Uterus (tissue), 4 donors: Measurements from ENCODE around the gene GALNT5. TPM values are rescaled to one million over a fixed set of nuclear protein-coding genes. Genes with fewer than 3 reads are reported as not detected.
A peak's percentile ranks its signal among the peaks of the same experiment; 100 is the strongest.

Experiments used
- DNase-seq, 2 donors: peaks; one replicate each; pipeline ENCODE4 v3.0.0-alpha.2; 2019 to 2020
- H3K27ac ChIP-seq, 2 donors: fragments of 200-600 bp; sonication (generic); 1 replicate in 1 of 2; 2 replicates in 1 of 2; pipeline ENCODE4 v1.5.1; 2016 to 2018
- H3K27me3 ChIP-seq, 2 donors: fragments of 200-600 bp; sonication (generic); one replicate each; pipeline ENCODE4 v1.5.1; 2018 to 2019; ENCODE audit warnings: control low read depth in 1 of 2
- H3K36me3 ChIP-seq, 2 donors: fragments of 200-600 bp; sonication (generic); one replicate each; pipeline ENCODE4 v1.5.1; 2019; ENCODE audit warnings: control low read depth in 1 of 2
- H3K4me1 ChIP-seq, 2 donors: fragments of 200-600 bp; sonication (generic); one replicate each; pipeline ENCODE4 v1.5.1; 2018 to 2019; ENCODE audit warnings: control low read depth in 1 of 2
- H3K4me3 ChIP-seq, 2 donors: fragments of 200-600 bp; sonication (generic); 1 replicate in 1 of 2; 2 replicates in 1 of 2; pipeline ENCODE4 v1.5.1; 2018 to 2019; ENCODE audit warnings: mild to moderate bottlenecking in 1 of 2
- H3K9me3 ChIP-seq, 2 donors: fragments of 200-600 bp; sonication (generic); one replicate each; pipeline ENCODE4 v1.5.1; 2019; ENCODE audit warnings: control low read depth in 1 of 2
- POLR2A ChIP-seq, 2 donors: fragments of 450-650 bp; IDR thresholded peaks; one replicate each; pipeline ENCODE4 v1.6.1; 2016; ENCODE audit warnings: antibody characterized with exemption in 2 of 2, mild to moderate bottlenecking in 1 of 2, moderate library complexity in 1 of 2
- intact Hi-C: fragments of 100-400 bp; cut with DNase I; formaldehyde crosslinking; loops from one replicate; pipeline ENCODE4 v1.15.1; 2023; ENCODE audit warnings: low total_unique reads
- total RNA-seq, 4 donors: library from RNA; depleted of rRNA in 3 of 4; stranded (reverse); fragments of >200 nt in 3 of 4; gene quantifications; one replicate each; pipeline versions ENCODE4 v1.1.0 to v1.2.4, GENCODE V29; 2014 to 2023
- TF ChIP-seq, protein P1 (sequence below), 4 experiments: fragments of 200-600 bp in 2 of 4; fragments of 450-650 bp in 2 of 4; sonication (generic) in 2 of 4; IDR thresholded peaks; one replicate each; pipeline ENCODE4 v1.5.1; 2016 to 2019; ENCODE audit warnings: antibody characterized with exemption in 4 of 4, mild to moderate bottlenecking in 2 of 4, moderate library complexity in 1 of 4
- donor health status: DM: yes; HTN: yes; CAD: no.

GALNT5 gene
- total RNA-seq, 4 donors from 2014 or later = 0.26 to 8.1 TPM; not detected in 2

DNA sequence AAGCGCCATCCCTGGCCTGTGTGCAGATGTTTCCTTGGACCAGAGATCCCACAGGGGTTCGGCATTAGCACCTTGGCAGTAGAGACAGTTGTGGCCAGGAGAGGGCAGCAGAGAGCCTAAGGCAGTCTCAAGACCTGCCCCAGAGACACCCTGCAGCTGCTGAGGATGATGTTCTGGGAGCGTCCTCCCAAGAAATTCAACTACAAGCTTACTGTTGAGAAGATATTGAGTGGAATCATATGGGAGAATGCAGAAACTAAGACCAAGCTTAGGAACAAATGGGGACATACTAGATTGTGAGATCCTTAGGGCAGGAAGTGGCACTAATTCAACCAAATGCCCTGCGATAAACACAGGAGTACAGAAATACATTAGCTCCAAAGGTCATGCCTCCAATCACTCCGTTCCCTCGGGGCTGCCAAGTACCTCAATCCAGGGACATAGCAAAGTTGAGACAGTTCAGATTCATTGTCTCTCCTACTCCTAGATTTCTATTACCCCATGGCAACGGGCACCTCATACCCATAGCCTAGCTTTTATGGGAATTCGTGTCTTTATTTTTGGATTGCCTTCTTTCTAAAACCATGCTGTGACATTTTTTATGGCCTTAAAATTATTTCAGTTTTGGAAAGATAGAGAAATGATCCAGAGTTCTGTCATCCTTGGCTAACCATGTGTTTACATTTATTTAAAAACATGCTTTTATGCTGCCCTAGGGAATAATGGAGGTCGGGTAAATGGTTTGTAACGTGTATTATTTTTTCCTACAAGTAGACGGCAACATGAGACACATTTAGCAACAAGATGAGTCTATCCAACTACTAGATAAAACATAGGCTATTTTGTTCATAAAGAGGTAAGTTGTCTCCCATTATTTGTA is 70.4 kb downstream of the GALNT5 start:
- Histone ChIP-seq H3K27me3 (no peaks in the 10 kb centered on the region), H3K36me3 (no peaks in the 10 kb centered on the region), H3K4me1 (no peaks in the 10 kb centered on the region), H3K27ac (no peak overlapping the region), H3K4me3 (no peak overlapping the region), H3K9me3 (no peaks in the 10 kb centered on the region)
- peak; percentile 53 to 55 for DNase-seq
- TF ChIP-seq POLR2A (IDR thresholded peaks at IDR 0.05) = no peak
- TF ChIP-seq, protein P1, sequence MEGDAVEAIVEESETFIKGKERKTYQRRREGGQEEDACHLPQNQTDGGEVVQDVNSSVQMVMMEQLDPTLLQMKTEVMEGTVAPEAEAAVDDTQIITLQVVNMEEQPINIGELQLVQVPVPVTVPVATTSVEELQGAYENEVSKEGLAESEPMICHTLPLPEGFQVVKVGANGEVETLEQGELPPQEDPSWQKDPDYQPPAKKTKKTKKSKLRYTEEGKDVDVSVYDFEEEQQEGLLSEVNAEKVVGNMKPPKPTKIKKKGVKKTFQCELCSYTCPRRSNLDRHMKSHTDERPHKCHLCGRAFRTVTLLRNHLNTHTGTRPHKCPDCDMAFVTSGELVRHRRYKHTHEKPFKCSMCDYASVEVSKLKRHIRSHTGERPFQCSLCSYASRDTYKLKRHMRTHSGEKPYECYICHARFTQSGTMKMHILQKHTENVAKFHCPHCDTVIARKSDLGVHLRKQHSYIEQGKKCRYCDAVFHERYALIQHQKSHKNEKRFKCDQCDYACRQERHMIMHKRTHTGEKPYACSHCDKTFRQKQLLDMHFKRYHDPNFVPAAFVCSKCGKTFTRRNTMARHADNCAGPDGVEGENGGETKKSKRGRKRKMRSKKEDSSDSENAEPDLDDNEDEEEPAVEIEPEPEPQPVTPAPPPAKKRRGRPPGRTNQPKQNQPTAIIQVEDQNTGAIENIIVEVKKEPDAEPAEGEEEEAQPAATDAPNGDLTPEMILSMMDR (IDR thresholded peaks at IDR 0.05) = peak; percentile 46 to 68 (median 58)
- intact Hi-C loops = no loop called here

DNA sequence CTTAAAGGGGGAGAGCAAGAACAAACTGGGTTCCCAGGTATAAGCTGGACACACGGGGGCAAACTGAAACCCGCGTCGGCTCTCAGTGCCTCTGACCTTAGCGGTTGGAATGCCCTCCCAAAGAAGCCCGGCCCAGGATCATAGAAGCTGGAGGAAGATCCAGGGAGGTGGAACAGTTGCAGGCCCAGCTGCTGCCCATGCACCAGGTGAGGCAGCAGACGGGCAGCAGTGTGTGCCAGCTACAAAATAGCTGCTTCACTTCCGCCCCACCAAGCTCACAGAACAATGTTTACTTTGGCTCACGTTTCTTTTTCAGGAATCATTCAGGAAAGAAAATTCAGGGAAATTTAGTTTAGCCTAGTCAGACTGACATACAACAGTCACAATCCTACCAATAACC is 72.0 kb downstream of the GALNT5 start:
- H3K9me3 ChIP-seq = no peaks in the 10 kb centered on the region
- TF ChIP-seq POLR2A (IDR thresholded peaks at IDR 0.05) = no peak
- TF ChIP-seq, protein P1 (IDR thresholded peaks at IDR 0.05) = no peak
- no peak overlapping the region for H3K27ac ChIP-seq
- intact Hi-C loops = no loop called here
- H3K4me1 ChIP-seq = no peaks in the 10 kb centered on the region
- no peaks in the 10 kb centered on the region for H3K27me3 ChIP-seq
- no peak for DNase-seq
- H3K36me3 ChIP-seq = no peaks in the 10 kb centered on the region
- H3K4me3 ChIP-seq = no peak overlapping the region

DNA sequence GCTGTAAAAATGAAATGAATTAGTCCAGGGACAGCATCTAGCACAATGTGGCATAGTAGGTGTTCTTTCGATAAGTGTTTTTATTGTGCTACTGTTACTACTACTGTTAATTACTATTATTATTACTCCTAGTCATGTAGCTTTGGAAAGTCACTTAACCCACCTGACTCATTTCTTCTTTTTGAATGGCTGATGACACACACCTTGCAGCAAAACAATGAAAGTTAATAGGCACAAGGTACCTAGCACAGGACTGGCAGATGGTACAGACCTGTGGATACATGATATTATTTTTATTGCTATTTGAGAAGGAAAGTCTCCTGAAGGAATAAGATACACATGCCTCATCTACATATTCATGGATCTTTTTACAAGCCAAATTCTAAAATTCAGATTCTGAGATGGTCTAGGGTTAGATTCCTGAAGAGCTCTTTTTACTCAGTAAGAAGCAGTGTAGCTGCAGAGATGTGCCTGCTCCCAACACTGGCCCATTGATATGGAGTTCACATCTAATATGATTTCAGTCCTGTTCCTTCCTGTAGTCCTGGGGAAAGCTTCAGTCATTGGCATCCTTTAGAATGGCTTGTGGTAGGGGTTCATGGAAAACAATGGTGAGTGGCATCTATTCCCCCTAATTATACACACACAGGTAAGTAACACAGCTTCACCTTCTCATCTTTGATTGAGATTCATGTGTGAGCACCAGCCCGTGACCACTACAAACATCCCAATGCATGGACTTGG is 76.0 kb downstream of the GALNT5 start:
- no peaks in the 10 kb centered on the region for H3K9me3 ChIP-seq
- no peak overlapping the region for H3K4me3 ChIP-seq
- no peaks in the 10 kb centered on the region for H3K27me3 ChIP-seq
- TF ChIP-seq, protein P1 (IDR thresholded peaks at IDR 0.05) = no peak
- TF ChIP-seq POLR2A (IDR thresholded peaks at IDR 0.05) = no peak
- H3K27ac ChIP-seq = no peak overlapping the region
- H3K4me1 ChIP-seq = no peaks in the 10 kb centered on the region
- no peak for DNase-seq
- intact Hi-C loops = no loop called here
- H3K36me3 ChIP-seq = no peaks in the 10 kb centered on the region

DNA sequence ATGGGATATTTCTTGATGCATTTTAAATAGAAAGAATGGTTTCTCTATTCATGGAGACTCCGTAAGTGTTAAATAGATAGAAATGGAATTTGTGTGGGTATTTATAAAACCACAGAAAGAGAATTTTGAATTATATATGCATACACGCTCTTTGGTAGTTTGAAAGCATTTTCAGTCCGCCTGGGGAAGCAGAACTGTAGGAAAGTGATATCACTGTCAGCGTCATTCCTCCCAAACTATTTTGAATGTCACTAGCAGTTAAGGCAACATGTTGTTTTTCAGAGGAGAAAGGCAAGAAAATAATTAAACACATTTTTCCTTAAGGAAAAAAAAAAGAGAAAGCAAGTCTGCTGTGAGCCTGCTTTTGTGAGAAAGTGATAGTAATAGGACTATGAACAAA is 76.8 kb downstream of the GALNT5 start:
- Histone ChIP-seq H3K36me3 (no peaks in the 10 kb centered on the region), H3K9me3 (no peaks in the 10 kb centered on the region), H3K4me3 (no peak overlapping the region), H3K27me3 (no peaks in the 10 kb centered on the region), H3K27ac (no peak overlapping the region), H3K4me1 (no peaks in the 10 kb centered on the region)
- DNase-seq = no peak
- no peak for TF ChIP-seq POLR2A (IDR thresholded peaks at IDR 0.05)
- TF ChIP-seq, protein P1 (IDR thresholded peaks at IDR 0.05) = no peak
- intact Hi-C loops = no loop called here

DNA sequence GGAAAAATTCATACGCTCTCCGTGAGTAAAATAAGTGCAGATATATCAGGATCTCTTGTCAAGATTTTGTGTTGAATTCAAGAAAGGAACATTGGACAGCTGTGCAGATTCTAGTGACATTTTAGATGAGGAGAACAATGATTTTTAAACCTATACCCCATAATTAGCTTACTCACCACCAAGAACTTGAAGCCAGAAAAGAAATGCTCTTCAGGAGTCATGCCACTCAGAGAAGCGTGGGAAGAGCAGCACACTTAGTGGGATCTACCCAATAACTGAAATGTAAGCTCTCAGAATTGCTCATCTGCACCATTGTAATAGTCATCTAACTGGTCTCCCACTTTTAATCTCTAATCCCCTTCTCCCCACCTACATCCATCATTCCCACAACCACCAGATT is 77.3 kb downstream of the GALNT5 start:
- Histone ChIP-seq H3K36me3 (no peaks in the 10 kb centered on the region), H3K9me3 (no peaks in the 10 kb centered on the region), H3K4me3 (no peak overlapping the region), H3K4me1 (no peaks in the 10 kb centered on the region), H3K27ac (no peak overlapping the region), H3K27me3 (no peaks in the 10 kb centered on the region)
- DNase-seq = no peak
- intact Hi-C loops = no loop called here
- no peak for TF ChIP-seq POLR2A (IDR thresholded peaks at IDR 0.05)
- TF ChIP-seq, protein P1 (IDR thresholded peaks at IDR 0.05) = no peak
